GM12878 (cell line): ENCODE results near the gene FAM3B. TPM values are rescaled to one million over a fixed set of nuclear protein-coding genes. Genes with fewer than 3 reads are reported as not detected.

Source experiments
- ATF3 ChIP-seq: IDR thresholded peaks from 2 replicates; pipeline ENCODE4 v1.6.1; 2011; ENCODE audit warnings: low read depth, mild to moderate bottlenecking, low read length, moderate library complexity, borderline replicate concordance; ENCODE audit errors: extremely low read depth
- BACH1 ChIP-seq: fragments of 450-650 bp; IDR thresholded peaks from 2 replicates; pipeline ENCODE4 v1.6.1; 2017; ENCODE audit warnings: mild to moderate bottlenecking, borderline replicate concordance
- CBX5 ChIP-seq: sonication (generic); IDR thresholded peaks from 2 replicates; pipeline ENCODE4 v1.6.1; 2016; ENCODE audit warnings: low read depth, moderate library complexity, mild to moderate bottlenecking, inconsistent platforms
- CHD4 ChIP-seq: fragments of 200-600 bp; sonication (generic); IDR thresholded peaks from 2 replicates; pipeline ENCODE4 v1.6.1; 2016; ENCODE audit warnings: mild to moderate bottlenecking
- ELK1 ChIP-seq: IDR thresholded peaks from 2 replicates; pipeline ENCODE4 v1.6.1; 2012; ENCODE audit warnings: low read depth, low read length, improper control_type of control experiment
- ETV6 ChIP-seq, 2 experiments: fragments of 450-650 bp in 1 of 2; IDR thresholded peaks in 1 of 2; conservative IDR thresholded peaks in 1 of 2; 2 replicates each; pipeline ENCODE4 v1.6.1; 2014; ENCODE audit warnings: antibody characterized with exemption in 1 of 2, borderline replicate concordance in 1 of 2, low read depth in 1 of 2, mild to moderate bottlenecking in 1 of 2, moderate library complexity in 1 of 2
- IRF3 ChIP-seq: fragments of 450-650 bp; IDR thresholded peaks from 2 replicates; pipeline ENCODE4 v1.6.1; 2014; ENCODE audit warnings: mild to moderate bottlenecking
- MYB ChIP-seq: fragments of 150-350 bp; IDR thresholded peaks from 2 replicates; pipeline ENCODE4 v1.6.1; 2014; ENCODE audit warnings: mild to moderate bottlenecking, low read depth, low read length, borderline replicate concordance
- NFXL1 ChIP-seq: fragments of 450-650 bp; IDR thresholded peaks from 2 replicates; pipeline ENCODE4 v1.6.1; 2017; ENCODE audit warnings: antibody characterized with exemption, mild to moderate bottlenecking, borderline replicate concordance
- NRF1 ChIP-seq: conservative IDR thresholded peaks from 2 replicates; pipeline ENCODE4 v1.6.1; 2011; ENCODE audit warnings: mild to moderate bottlenecking, low read depth, low read length, improper control_type of control experiment
- RBBP5 ChIP-seq: fragments of 200-600 bp; sonication (generic); conservative IDR thresholded peaks from 2 replicates; pipeline ENCODE4 v1.6.1; 2016
- RCOR1 ChIP-seq: conservative IDR thresholded peaks from 2 replicates; pipeline ENCODE4 v1.6.1; 2012; ENCODE audit warnings: low read depth, low read length, improper control_type of control experiment
- SMC3 ChIP-seq: IDR thresholded peaks from 2 replicates; pipeline ENCODE4 v1.6.1; 2011; ENCODE audit warnings: low read length, improper control_type of control experiment, borderline replicate concordance
- TARDBP ChIP-seq: IDR thresholded peaks from 2 replicates; pipeline ENCODE4 v1.6.1; 2016; ENCODE audit warnings: borderline replicate concordance
- YBX1 ChIP-seq: fragments of 450-650 bp; IDR thresholded peaks from 2 replicates; pipeline ENCODE4 v1.6.1; 2016; ENCODE audit warnings: antibody characterized with exemption
- ZNF24 ChIP-seq: fragments of 450-650 bp; IDR thresholded peaks from 2 replicates; pipeline ENCODE4 v1.6.1; 2017; ENCODE audit warnings: antibody characterized with exemption, mild to moderate bottlenecking
- ZNF592 ChIP-seq: fragments of 450-650 bp; IDR thresholded peaks from 2 replicates; pipeline ENCODE4 v1.6.1; 2017; ENCODE audit warnings: mild to moderate bottlenecking, moderate library complexity
- ZNF687 ChIP-seq: fragments of 450-650 bp; IDR thresholded peaks from 2 replicates; pipeline ENCODE4 v1.6.1; 2017; ENCODE audit warnings: mild to moderate bottlenecking, moderate library complexity
- ZSCAN29 ChIP-seq: fragments of 450-650 bp; IDR thresholded peaks from 2 replicates; pipeline ENCODE4 v1.6.1; 2017; ENCODE audit warnings: mild to moderate bottlenecking, moderate library complexity
- polyA plus RNA-seq, 11 experiments: library from polyadenylated mRNA; depleted of rRNA in 4 of 11; unstranded in 6 of 11; stranded (reverse) in 5 of 11; fragments of >200 nt; fragmentation: Nextera tagmentation in 4 of 11; fragmentation: Illumina TruSeq in 1 of 11; extraction: Ambion mirVana in 4 of 11; extraction: Trizol in 1 of 11; gene quantifications; 1 replicate in 1 of 11; 2 replicates in 10 of 11; pipeline versions ENCODE4 v1.2.1 to v1.2.3, GENCODE V29; 2011 to 2016; ENCODE audit warnings: inconsistent platforms in 2 of 11, missing spikeins in 2 of 11, low read depth in 1 of 11
- total RNA-seq, 4 experiments: library from RNA; depleted of rRNA in 3 of 4; stranded (reverse); fragments of >200 nt in 3 of 4; fragmentation: Illumina TruSeq in 1 of 4; extraction: Trizol in 1 of 4; gene quantifications; 2 replicates each; pipeline versions ENCODE4 v1.2.1 to v1.2.3, GENCODE V29; 2013 to 2021

Gene FAM3B
- total and polyA plus RNA-seq, 10 of the 15 experiments (the other 5 are each of a cell fraction or from before 2014, with no cell fraction given) = 0.12 TPM; not detected in 9

DNA sequence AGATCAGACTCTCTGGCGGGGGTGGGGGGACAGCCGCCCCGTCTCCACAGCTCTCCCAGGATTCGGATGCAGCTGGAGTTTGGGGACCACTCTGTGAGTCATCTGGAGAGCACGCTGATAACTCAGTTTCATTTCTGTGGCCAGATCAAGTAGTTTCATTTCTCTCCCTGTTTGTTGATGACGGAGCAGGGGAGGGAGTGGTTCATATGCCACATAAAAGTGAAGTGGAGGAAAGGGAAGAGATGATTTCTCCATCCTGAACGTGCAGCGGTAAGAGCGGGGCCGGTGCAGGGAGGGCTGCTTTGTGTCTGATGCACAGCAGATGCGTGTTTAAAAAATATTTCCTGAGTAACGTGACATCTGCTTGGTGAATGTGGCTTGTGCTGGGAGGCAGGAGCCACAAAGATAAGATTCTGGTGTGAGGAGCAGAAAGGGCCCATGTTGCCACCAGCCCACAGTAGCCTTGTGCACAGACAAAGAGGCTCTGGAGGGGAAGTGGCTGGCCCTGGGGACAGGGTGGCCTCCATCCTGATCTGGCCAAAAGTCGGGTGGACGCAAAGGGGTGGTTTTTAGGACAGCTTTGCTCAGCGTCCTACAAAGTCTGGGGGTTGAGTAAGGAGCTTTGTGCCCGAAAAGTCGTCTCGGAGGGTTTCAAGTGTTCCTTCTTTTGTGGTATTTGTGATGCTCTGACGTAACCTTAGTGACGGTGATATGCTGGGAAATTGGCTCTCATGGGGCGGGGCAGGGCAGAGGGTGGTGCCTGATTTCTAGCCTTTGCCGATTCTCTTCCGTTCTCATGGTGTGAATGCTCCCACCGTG is 45.4 kb downstream of the FAM3B start, which contains the start of gene MX2 (continued):
- TF ChIP-seq ZNF592 = no peak
- TF ChIP-seq CHD4 = no peak
- peak; percentile 99 for TF ChIP-seq ZSCAN29
- 0 out of 2 replicates have a peak, but pooled peaks have one; percentile 30 for TF ChIP-seq ZNF24
- no peak for TF ChIP-seq ATF3
- 0 out of 2 replicates have a peak, but pooled peaks have one; percentile 7 for TF ChIP-seq IRF3
- TF ChIP-seq NFXL1 = no peak
- TF ChIP-seq BACH1 = peak; percentile 37; the same call in 1 of the 2 replicates
- TF ChIP-seq RBBP5 = no peak
- TF ChIP-seq MYB = no peak
- TF ChIP-seq CBX5 = no peak
- no peak for TF ChIP-seq NRF1
- TF ChIP-seq ELK1 = no peak
- no peak for TF ChIP-seq YBX1
- TF ChIP-seq ZNF687 = peak; percentile 52; the same call in 1 of the 2 replicates
- TF ChIP-seq SMC3 = no peak
- peak in 1 of 2 experiments; percentile 81; a peak in 2 of 4 replicates for TF ChIP-seq ETV6 (conservative IDR thresholded peaks at IDR 0.05 in 1 of 2, IDR thresholded peaks at IDR 0.05 in 1 of 2; ENCODE audit: borderline replicate concordance in 1 of 2, low read depth in 1 of 2)
- TF ChIP-seq TARDBP = no peak
- TF ChIP-seq RCOR1 = 0 out of 2 replicates have a peak, but pooled peaks have one; percentile 11
